BLaER1 (cell line): Measurements from ENCODE around the gene NBPF12.
A peak's percentile ranks its signal among the peaks of the same experiment; 100 is the strongest.
"Not testable (repeated sequence)": the region's sequence is repeated elsewhere in the genome, so short reads cannot be mapped to it uniquely, and the experiment has no call there.

ENCODE experiments used
- H3K27ac ChIP-seq: shearing (Covaris generic); formaldehyde crosslinking; 2 replicates; pipeline ENCODE4 v1.8.1; 2022
- H3K27me3 ChIP-seq: shearing (Covaris generic); formaldehyde crosslinking; 2 replicates; pipeline ENCODE4 v1.8.1; 2022
- H3K36me3 ChIP-seq: shearing (Covaris generic); formaldehyde crosslinking; 2 replicates; pipeline ENCODE4 v1.8.1; 2022
- H3K4me1 ChIP-seq: shearing (Covaris generic); formaldehyde crosslinking; 2 replicates; pipeline ENCODE4 v1.8.1; 2022
- H3K4me2 ChIP-seq: shearing (Covaris generic); formaldehyde crosslinking; 2 replicates; pipeline ENCODE4 v1.8.1; 2022
- H3K4me3 ChIP-seq: shearing (Covaris generic); formaldehyde crosslinking; 2 replicates; pipeline ENCODE4 v1.8.1; 2022
- H3K9ac ChIP-seq: shearing (Covaris generic); formaldehyde crosslinking; 2 replicates; pipeline ENCODE4 v1.8.1; 2022
- H3K9me3 ChIP-seq: shearing (Covaris generic); formaldehyde crosslinking; 2 replicates; pipeline ENCODE4 v1.8.1; 2022
- H4K20me1 ChIP-seq: shearing (Covaris generic); formaldehyde crosslinking; 2 replicates; pipeline ENCODE4 v1.8.1; 2022

The NBPF12 gene, protein sequence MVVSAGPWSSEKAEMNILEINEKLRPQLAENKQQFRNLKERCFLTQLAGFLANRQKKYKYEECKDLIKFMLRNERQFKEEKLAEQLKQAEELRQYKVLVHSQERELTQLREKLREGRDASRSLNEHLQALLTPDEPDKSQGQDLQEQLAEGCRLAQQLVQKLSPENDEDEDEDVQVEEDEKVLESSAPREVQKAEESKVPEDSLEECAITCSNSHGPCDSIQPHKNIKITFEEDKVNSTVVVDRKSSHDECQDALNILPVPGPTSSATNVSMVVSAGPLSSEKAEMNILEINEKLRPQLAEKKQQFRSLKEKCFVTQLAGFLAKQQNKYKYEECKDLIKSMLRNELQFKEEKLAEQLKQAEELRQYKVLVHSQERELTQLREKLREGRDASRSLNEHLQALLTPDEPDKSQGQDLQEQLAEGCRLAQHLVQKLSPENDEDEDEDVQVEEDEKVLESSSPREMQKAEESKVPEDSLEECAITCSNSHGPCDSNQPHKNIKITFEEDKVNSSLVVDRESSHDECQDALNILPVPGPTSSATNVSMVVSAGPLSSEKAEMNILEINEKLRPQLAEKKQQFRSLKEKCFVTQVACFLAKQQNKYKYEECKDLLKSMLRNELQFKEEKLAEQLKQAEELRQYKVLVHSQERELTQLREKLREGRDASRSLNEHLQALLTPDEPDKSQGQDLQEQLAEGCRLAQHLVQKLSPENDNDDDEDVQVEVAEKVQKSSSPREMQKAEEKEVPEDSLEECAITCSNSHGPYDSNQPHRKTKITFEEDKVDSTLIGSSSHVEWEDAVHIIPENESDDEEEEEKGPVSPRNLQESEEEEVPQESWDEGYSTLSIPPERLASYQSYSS (N-terminal part only)

GRCh38 chr1:146938242-146938902, at the start of gene NBPF12:
TSS of gene NBPF12 (plus strand) at chr1:146938324. CDS start at chr1:146960144, 21,820 bp downstream.
- Histone ChIP-seq H4K20me1 (peaks cover 11% of the 10 kb centered on the region; the same call in 1 of the 2 replicates), H3K9ac (peak within 1 kb of the TSS; percentile 81), H3K4me2 (peak within 1 kb of the TSS; percentile 78), H3K27ac (peak within 1 kb of the TSS; percentile 76), H3K4me3 (peak within 1 kb of the TSS; percentile 76)
- not testable (repeated sequence) for H3K27me3 ChIP-seq, H3K9me3 ChIP-seq, H3K4me1 ChIP-seq, H3K36me3 ChIP-seq

GRCh38 chr1:146891355-146891754, 46.8 kb upstream of the NBPF12 start:
- H3K36me3 ChIP-seq, H3K4me3 ChIP-seq, H3K9ac ChIP-seq, H3K4me1 ChIP-seq, H3K27me3 ChIP-seq, H3K27ac ChIP-seq, H4K20me1 ChIP-seq, H3K4me2 ChIP-seq: not testable (repeated sequence)
- peaks cover 20% of the 10 kb centered on the region for H3K9me3 ChIP-seq

- H4K20me1 ChIP-seq, H3K27ac ChIP-seq, H3K4me3 ChIP-seq, H3K9ac ChIP-seq, H3K4me1 ChIP-seq, H3K27me3 ChIP-seq, H3K4me2 ChIP-seq, H3K36me3 ChIP-seq: not testable (repeated sequence)
- peaks cover 20% of the 10 kb centered on the region for H3K9me3 ChIP-seq
These were observed 45.8 kb upstream of the NBPF12 start for GRCh38 chr1:146892331-146892730.

DNA sequence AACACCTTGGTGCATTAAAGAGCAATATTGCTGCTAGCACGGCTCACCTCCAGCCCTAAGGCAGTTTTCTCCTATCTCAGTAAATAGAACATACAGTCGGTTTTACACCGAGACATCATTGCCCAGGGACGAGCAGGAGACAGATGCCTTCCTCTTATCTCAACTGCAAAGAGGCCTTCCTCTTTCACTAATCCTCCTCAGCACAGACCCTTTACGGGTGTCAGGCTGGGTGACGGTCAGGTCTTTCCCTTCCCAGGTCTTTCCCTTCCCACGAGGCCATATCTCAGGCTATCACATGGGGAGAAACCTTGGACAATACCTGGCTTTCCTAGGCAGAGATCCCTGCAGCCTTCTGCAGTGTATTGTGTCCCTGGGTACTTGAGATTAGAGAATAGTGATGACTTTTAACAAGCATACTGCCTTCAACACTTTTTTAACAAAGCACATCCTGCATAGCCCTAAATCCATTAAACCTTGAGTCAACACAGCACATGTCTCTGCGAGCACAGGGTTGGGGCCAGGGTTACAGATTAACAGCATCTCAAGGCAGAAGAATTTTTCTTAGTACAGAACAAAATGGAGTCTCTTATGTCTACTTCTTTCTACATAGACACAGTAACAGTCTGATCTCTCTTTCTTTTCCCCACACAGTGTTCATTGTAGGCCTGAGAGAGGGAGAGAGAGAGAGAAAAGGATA, 30.4 kb upstream of the NBPF12 start:
- H3K27ac ChIP-seq = not testable (repeated sequence)

DNA sequence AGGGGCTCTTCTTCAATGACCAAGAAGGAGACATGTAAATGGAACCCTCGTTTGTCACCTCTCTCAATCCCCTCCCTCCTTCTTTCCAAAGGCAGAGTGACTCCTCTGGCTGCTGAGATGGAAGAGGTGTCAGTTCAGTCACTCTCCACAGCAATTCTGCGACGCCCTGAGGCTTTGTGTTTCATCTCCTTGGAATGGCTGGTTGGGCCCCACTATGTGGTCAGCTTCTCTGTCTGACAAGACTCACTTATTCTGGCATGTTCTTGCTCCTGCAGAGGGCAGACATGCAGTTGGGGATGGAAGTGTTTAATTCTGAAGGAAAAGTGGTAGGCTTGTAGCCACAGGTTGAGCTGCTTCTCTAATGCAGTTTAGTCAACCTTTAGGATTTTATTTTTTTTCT, 25.1 kb upstream of the NBPF12 start:
- not testable (repeated sequence) for H3K9me3 ChIP-seq, H3K27me3 ChIP-seq, H4K20me1 ChIP-seq, H3K9ac ChIP-seq, H3K36me3 ChIP-seq, H3K4me1 ChIP-seq, H3K4me3 ChIP-seq, H3K27ac ChIP-seq, H3K4me2 ChIP-seq

More for the DNA sequence above, 30.4 kb upstream of the NBPF12 start:
- not testable (repeated sequence) for H3K9me3 ChIP-seq, H3K4me3 ChIP-seq, H3K4me1 ChIP-seq, H4K20me1 ChIP-seq, H3K36me3 ChIP-seq, H3K27me3 ChIP-seq, H3K4me2 ChIP-seq, H3K9ac ChIP-seq

- not testable (repeated sequence) for H3K27ac ChIP-seq, H3K36me3 ChIP-seq, H3K9ac ChIP-seq, H3K4me1 ChIP-seq, H4K20me1 ChIP-seq, H3K4me2 ChIP-seq, H3K4me3 ChIP-seq, H3K9me3 ChIP-seq, H3K27me3 ChIP-seq
These were observed 17.3 kb upstream of the NBPF12 start for GRCh38 chr1:146920811-146921210.

- not testable (repeated sequence) for H3K36me3 ChIP-seq, H3K9ac ChIP-seq, H3K4me1 ChIP-seq, H3K27me3 ChIP-seq, H3K4me2 ChIP-seq, H3K4me3 ChIP-seq, H4K20me1 ChIP-seq, H3K27ac ChIP-seq, H3K9me3 ChIP-seq
These were observed 15.5 kb upstream of the NBPF12 start for GRCh38 chr1:146922614-146923013.

GRCh38 chr1:146924106-146924505, 14.0 kb upstream of the NBPF12 start:
- not testable (repeated sequence) for H3K4me2 ChIP-seq, H4K20me1 ChIP-seq, H3K9ac ChIP-seq, H3K36me3 ChIP-seq, H3K27ac ChIP-seq, H3K9me3 ChIP-seq, H3K4me3 ChIP-seq, H3K4me1 ChIP-seq, H3K27me3 ChIP-seq

DNA sequence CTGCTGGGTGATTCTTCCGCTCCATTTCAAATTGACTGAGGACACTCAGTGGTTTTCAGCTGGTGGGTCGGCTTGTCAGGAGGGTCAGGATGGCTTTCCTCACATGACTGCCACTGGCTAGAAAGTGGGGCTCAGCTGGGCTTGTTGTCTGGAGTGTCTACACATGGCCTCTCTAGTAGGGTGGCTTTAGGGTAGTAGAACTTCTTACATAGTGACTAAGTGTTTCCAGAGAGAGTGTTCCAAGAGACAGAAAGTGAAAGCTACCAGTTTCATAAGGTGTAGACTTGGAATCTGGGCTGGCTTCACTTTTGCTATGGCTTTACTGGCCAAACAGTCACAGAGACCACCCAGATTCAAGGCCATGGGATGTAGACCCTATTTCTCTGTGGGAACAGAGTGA, 11.7 kb upstream of the NBPF12 start:
- not testable (repeated sequence) for H3K36me3 ChIP-seq, H3K9me3 ChIP-seq, H3K4me3 ChIP-seq, H3K27ac ChIP-seq, H3K27me3 ChIP-seq, H3K4me2 ChIP-seq, H3K9ac ChIP-seq, H4K20me1 ChIP-seq, H3K4me1 ChIP-seq

DNA sequence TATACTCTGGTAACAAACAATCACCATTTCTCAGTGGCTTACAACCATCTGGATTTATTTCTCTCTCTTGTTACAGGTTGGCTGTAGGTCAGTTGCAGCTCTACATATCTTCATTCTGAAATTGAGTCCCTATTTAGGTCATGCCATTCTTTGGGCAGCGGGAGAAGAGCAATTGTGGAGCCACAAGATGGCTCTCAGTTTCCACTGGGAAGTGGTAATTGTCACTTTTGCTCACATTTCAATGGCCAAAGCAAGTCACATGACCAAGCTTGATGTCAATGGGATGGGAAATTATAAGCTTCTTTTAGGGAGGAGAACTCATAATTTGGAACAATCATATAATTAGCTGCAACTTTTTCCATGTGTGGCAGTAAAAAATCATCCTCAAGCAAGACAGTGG, 7.9 kb upstream of the NBPF12 start:
- not testable (repeated sequence) for H3K4me1 ChIP-seq, H3K9ac ChIP-seq, H3K27me3 ChIP-seq, H4K20me1 ChIP-seq, H3K4me3 ChIP-seq, H3K36me3 ChIP-seq, H3K9me3 ChIP-seq, H3K4me2 ChIP-seq, H3K27ac ChIP-seq

GRCh38 chr1:146934390-146935223, 3.5 kb upstream of the NBPF12 start:
- not testable (repeated sequence) for H3K9ac ChIP-seq, H3K4me2 ChIP-seq, H3K4me1 ChIP-seq, H4K20me1 ChIP-seq, H3K4me3 ChIP-seq, H3K27ac ChIP-seq, H3K36me3 ChIP-seq, H3K27me3 ChIP-seq, H3K9me3 ChIP-seq

GRCh38 chr1:146937462-146937861, 662 bp upstream of the NBPF12 start:
- H4K20me1 ChIP-seq = peaks cover 11% of the 10 kb centered on the region; the same call in 1 of the 2 replicates
- H3K36me3 ChIP-seq, H3K4me3 ChIP-seq, H3K27ac ChIP-seq, H3K9ac ChIP-seq, H3K27me3 ChIP-seq, H3K4me2 ChIP-seq, H3K9me3 ChIP-seq, H3K4me1 ChIP-seq: not testable (repeated sequence)
